GM12892 (cell line): Measurements from ENCODE around the gene ITGB3BP. TPM values are rescaled to one million over a fixed set of nuclear protein-coding genes. Genes with fewer than 3 reads are reported as not detected.
A peak's percentile ranks its signal among the peaks of the same experiment; 100 is the strongest.
"Not testable (repeated sequence)": the region's sequence is repeated elsewhere in the genome, so short reads cannot be mapped to it uniquely, and the experiment has no call there.

ENCODE experiments used
- DNase-seq: peaks from one replicate; pipeline ENCODE4 v3.0.0; 2011; ENCODE audit not compliant: insufficient read length
- FAIRE-seq: peaks from 2 replicates; lab custom pipeline; 2011; peaks lifted over from hg19 to GRCh38; lab: Jason Lieb, UNC
- POLR2A ChIP-seq: IDR thresholded peaks from 2 replicates; pipeline ENCODE4 v1.6.1; 2011; ENCODE audit warnings: low read depth, low read length, control low read depth
- POLR2AphosphoS5 ChIP-seq: IDR thresholded peaks from 2 replicates; pipeline ENCODE4 v1.6.1; 2011; ENCODE audit warnings: low read depth, low read length, control low read depth
- TAF1 ChIP-seq: IDR thresholded peaks from 2 replicates; pipeline ENCODE4 v1.6.1; 2011; ENCODE audit warnings: low read depth, mild to moderate bottlenecking, control low read depth, low read length, borderline replicate concordance
- polyA plus RNA-seq: library from polyadenylated mRNA; unstranded; fragments of >200 nt; gene quantifications from one replicate; pipeline ENCODE4 v1.2.1, GENCODE V29; 2012; ENCODE audit warnings: missing spikeins, inconsistent platforms; ENCODE audit not compliant: missing spikeins

The ITGB3BP gene
- polyA plus RNA-seq: 77.8 TPM

GRCh38 chr1:63522891-63523728, at the start of gene ITGB3BP, which contains the start of gene EFCAB7:
Gene ITGB3BP, minus strand, starts transcription at chr1:63523225. Its CDS starts 92 bp downstream, at chr1:63523133.
Gene EFCAB7, plus strand, starts transcription at chr1:63523525. Its CDS starts 2,048 bp downstream, at chr1:63525573.
- peak; percentile 74; the same call in 1 of the 2 replicates for TF ChIP-seq POLR2A
- TF ChIP-seq POLR2AphosphoS5: peak; percentile 45; the same call in 1 of the 2 replicates
- peak; percentile 46; the same call in 1 of the 2 replicates for TF ChIP-seq TAF1
- FAIRE-seq (peak; percentile 74), DNase-seq (peak; percentile 27)

- FAIRE-seq, DNase-seq: not testable (repeated sequence)
Observed at GRCh38 chr1:63572686-63573085, 49.7 kb upstream of the ITGB3BP start.

GRCh38 chr1:63569640-63570316, 46.8 kb upstream of the ITGB3BP start:
- DNase-seq (no peak), FAIRE-seq (no peak)
- TF ChIP-seq POLR2A (no peak), TAF1 (no peak), POLR2AphosphoS5 (no peak)

GRCh38 chr1:63569068-63569467, 46.0 kb upstream of the ITGB3BP start:
- DNase-seq: no peak

GRCh38 chr1:63563745-63564144, 40.7 kb upstream of the ITGB3BP start:
- DNase-seq: no peak
- FAIRE-seq: no peak
- TF ChIP-seq POLR2AphosphoS5: no peak
- TF ChIP-seq TAF1: no peak
- TF ChIP-seq POLR2A: no peak

More at GRCh38 chr1:63569068-63569467, 46.0 kb upstream of the ITGB3BP start:
- no peak for FAIRE-seq
- TF ChIP-seq POLR2AphosphoS5: no peak
- TF ChIP-seq POLR2A: no peak
- no peak for TF ChIP-seq TAF1

- no peak for TF ChIP-seq TAF1
- no peak for TF ChIP-seq POLR2A
- no peak for TF ChIP-seq POLR2AphosphoS5
- FAIRE-seq (no peak), DNase-seq (no peak)
Observed at GRCh38 chr1:63559357-63559756, 36.3 kb upstream of the ITGB3BP start.

- TF ChIP-seq POLR2AphosphoS5 (no peak), POLR2A (no peak), TAF1 (no peak)
- no peak for DNase-seq
- FAIRE-seq: peak; percentile 9
Observed at GRCh38 chr1:63557365-63557987, 34.5 kb upstream of the ITGB3BP start.

- FAIRE-seq: no peak
- DNase-seq: no peak
- TF ChIP-seq TAF1 (no peak), POLR2A (no peak), POLR2AphosphoS5 (no peak)
Observed at GRCh38 chr1:63555480-63555879, 32.5 kb upstream of the ITGB3BP start.

GRCh38 chr1:63548877-63549276, 25.9 kb upstream of the ITGB3BP start:
- no peak for TF ChIP-seq POLR2AphosphoS5
- no peak for TF ChIP-seq POLR2A
- no peak for TF ChIP-seq TAF1
- no peak for DNase-seq
- no peak for FAIRE-seq

GRCh38 chr1:63548303-63548702, 25.3 kb upstream of the ITGB3BP start:
- FAIRE-seq (no peak), DNase-seq (no peak)
- TF ChIP-seq POLR2AphosphoS5 (no peak), POLR2A (no peak), TAF1 (no peak)

- DNase-seq: no peak
- no peak for TF ChIP-seq POLR2A
- TF ChIP-seq POLR2AphosphoS5: no peak
- TF ChIP-seq TAF1: no peak
- no peak for FAIRE-seq
Observed at GRCh38 chr1:63547621-63548294, 24.7 kb upstream of the ITGB3BP start.
